ENCODE results near the gene CROCC2.

Gene CROCC2

GRCh38 chr2:240869109-240869955 lies 36.8 kb upstream of the CROCC2 start:
- Histone ChIP-seq H3K27me3 (ENCODE audit: control insufficient read depth, insufficient read depth, low read length) (no peaks in the 10 kb centered on the region), H3K4me3 (ENCODE audit: low read depth, low read length) (no peak overlapping the region), H3K9ac (no peak overlapping the region), H3K4me1 (no peaks in the 10 kb centered on the region), H3K36me3 (ENCODE audit: control insufficient read depth, insufficient read depth, low read length) (no peaks in the 10 kb centered on the region), H2AFZ (no peak overlapping the region), H3K9me3 (ENCODE audit: control insufficient read depth, low read length) (no peaks in the 10 kb centered on the region), H3K27ac (no peak overlapping the region), H3K79me2 (no peaks in the 10 kb centered on the region), H3K4me2 (ENCODE audit: low read length) (no peak overlapping the region)
- TF ChIP-seq CTCF (IDR thresholded peaks at IDR 0.05) = no peak

GRCh38 chr2:240869956-240870875 lies 35.9 kb upstream of the CROCC2 start:
- Histone ChIP-seq H3K27me3 (ENCODE audit: control insufficient read depth, insufficient read depth, low read length) (no peaks in the 10 kb centered on the region), H2AFZ (no peak overlapping the region), H3K36me3 (ENCODE audit: control insufficient read depth, insufficient read depth, low read length) (no peaks in the 10 kb centered on the region), H3K4me1 (no peaks in the 10 kb centered on the region), H3K9ac (no peak overlapping the region), H3K79me2 (no peaks in the 10 kb centered on the region), H3K27ac (no peak overlapping the region), H3K4me3 (ENCODE audit: low read depth, low read length) (no peak overlapping the region), H3K4me2 (ENCODE audit: low read length) (no peak overlapping the region), H3K9me3 (ENCODE audit: control insufficient read depth, low read length) (no peaks in the 10 kb centered on the region)
- TF ChIP-seq CTCF (IDR thresholded peaks at IDR 0.05) = no peak

GRCh38 chr2:240871071-240871958 lies 34.8 kb upstream of the CROCC2 start:
- H3K27me3 ChIP-seq (ENCODE audit: control insufficient read depth, insufficient read depth, low read length) = no peaks in the 10 kb centered on the region
- no peaks in the 10 kb centered on the region for H3K4me1 ChIP-seq
- no peaks in the 10 kb centered on the region for H3K36me3 ChIP-seq (ENCODE audit: control insufficient read depth, insufficient read depth, low read length)
- no peaks in the 10 kb centered on the region for H3K79me2 ChIP-seq
- no peak overlapping the region for H3K9ac ChIP-seq
- H3K27ac ChIP-seq = no peak overlapping the region
- H3K4me3 ChIP-seq (ENCODE audit: low read depth, low read length) = no peak overlapping the region
- H2AFZ ChIP-seq = no peak overlapping the region
- no peak for TF ChIP-seq CTCF (IDR thresholded peaks at IDR 0.05)
- no peak overlapping the region for H3K4me2 ChIP-seq (ENCODE audit: low read length)
- H3K9me3 ChIP-seq (ENCODE audit: control insufficient read depth, low read length) = no peaks in the 10 kb centered on the region

GRCh38 chr2:240872317-240873097 lies 33.6 kb upstream of the CROCC2 start:
- TF ChIP-seq CTCF (IDR thresholded peaks at IDR 0.05) = no peak

More at GRCh38 chr2:240872317-240873097, 33.6 kb upstream of the CROCC2 start:
- H3K4me3 ChIP-seq (ENCODE audit: low read depth, low read length) = no peak overlapping the region
- no peaks in the 10 kb centered on the region for H3K79me2 ChIP-seq
- H3K36me3 ChIP-seq (ENCODE audit: control insufficient read depth, insufficient read depth, low read length) = no peaks in the 10 kb centered on the region
- H3K27ac ChIP-seq = no peak overlapping the region
- H3K4me2 ChIP-seq (ENCODE audit: low read length) = no peak overlapping the region
- H3K4me1 ChIP-seq = no peaks in the 10 kb centered on the region
- no peaks in the 10 kb centered on the region for H3K9me3 ChIP-seq (ENCODE audit: control insufficient read depth, low read length)
- H3K27me3 ChIP-seq (ENCODE audit: control insufficient read depth, insufficient read depth, low read length) = no peaks in the 10 kb centered on the region
- H2AFZ ChIP-seq = no peak overlapping the region
- H3K9ac ChIP-seq = no peak overlapping the region

All from parathyroid adenoma (tissue), 2 donors.